GM18868 (cell line): ENCODE results near the gene TRIO.

Experiments
- ATAC-seq: cut with Tn5 transposase; IDR thresholded peaks from one replicate; pipeline ENCODE4 v1.9.1; 2021; ENCODE audit warnings: mild to moderate bottlenecking, moderate library complexity; ENCODE audit not compliant: unreplicated experiment

Gene TRIO

GRCh38 chr5:14465776-14466175 is 322.6 kb downstream of the TRIO start:
- ATAC-seq = no peak

GRCh38 chr5:14467251-14467650 is 324.1 kb downstream of the TRIO start:
- no peak for ATAC-seq

- ATAC-seq = no peak
Observed at GRCh38 chr5:14467886-14468285, 324.7 kb downstream of the TRIO start.

- ATAC-seq = no peak
Observed at GRCh38 chr5:14469551-14470377, 326.6 kb downstream of the TRIO start.

- no peak for ATAC-seq
Observed at GRCh38 chr5:14471507-14471906, 328.4 kb downstream of the TRIO start.

GRCh38 chr5:14472986-14473567 is 329.9 kb downstream of the TRIO start:
- no peak for ATAC-seq

- no peak for ATAC-seq
Observed at GRCh38 chr5:14475045-14475444, 331.9 kb downstream of the TRIO start.

GRCh38 chr5:14476786-14477435 is 333.8 kb downstream of the TRIO start:
- no peak for ATAC-seq

- ATAC-seq = no peak
Observed at GRCh38 chr5:14479143-14479696, 336.1 kb downstream of the TRIO start.

GRCh38 chr5:14481349-14481748 is 338.2 kb downstream of the TRIO start:
- ATAC-seq = no peak

GRCh38 chr5:14482085-14482484 is 338.9 kb downstream of the TRIO start:
- no peak for ATAC-seq

GRCh38 chr5:14483504-14484157 is 340.5 kb downstream of the TRIO start:
- ATAC-seq = no peak

GRCh38 chr5:14486486-14486885 is 343.3 kb downstream of the TRIO start:
- ATAC-seq = no peak

GRCh38 chr5:14486996-14487896 is 344.1 kb downstream of the TRIO start:
- ATAC-seq = no peak

- no peak for ATAC-seq
Observed at GRCh38 chr5:14487897-14488570, 344.9 kb downstream of the TRIO start.

- no peak for ATAC-seq
Observed at GRCh38 chr5:14488709-14489108, 345.6 kb downstream of the TRIO start.

GRCh38 chr5:14489643-14490042 is 346.5 kb downstream of the TRIO start:
- no peak for ATAC-seq

GRCh38 chr5:14490309-14490711 is 347.2 kb downstream of the TRIO start:
- ATAC-seq = no peak

- no peak for ATAC-seq
Observed at GRCh38 chr5:14491015-14491915, 348.1 kb downstream of the TRIO start.
